Hepatocyte (in vitro differentiated cells): ENCODE data around the gene HSF2.

ENCODE experiments used
- CTCF ChIP-seq: fragments of 200-600 bp; sonication (generic); IDR thresholded peaks from 2 replicates; pipeline ENCODE4 v1.5.1; 2016; ENCODE audit warnings: antibody characterized with exemption, mild to moderate bottlenecking; ENCODE audit not compliant: poor library complexity
- EZH2 ChIP-seq: fragments of 200-600 bp; sonication (generic); IDR thresholded peaks from 2 replicates; pipeline ENCODE4 v1.6.1; 2016; ENCODE audit warnings: antibody characterized with exemption, mild to moderate bottlenecking, borderline replicate concordance
- EZH2phosphoT487 ChIP-seq: fragments of 200-600 bp; sonication (generic); IDR thresholded peaks from one replicate; pipeline ENCODE4 v1.6.1; 2018; ENCODE audit warnings: antibody characterized with exemption, mild to moderate bottlenecking, low read depth, moderate library complexity; ENCODE audit not compliant: unreplicated experiment, severe bottlenecking

DNA sequence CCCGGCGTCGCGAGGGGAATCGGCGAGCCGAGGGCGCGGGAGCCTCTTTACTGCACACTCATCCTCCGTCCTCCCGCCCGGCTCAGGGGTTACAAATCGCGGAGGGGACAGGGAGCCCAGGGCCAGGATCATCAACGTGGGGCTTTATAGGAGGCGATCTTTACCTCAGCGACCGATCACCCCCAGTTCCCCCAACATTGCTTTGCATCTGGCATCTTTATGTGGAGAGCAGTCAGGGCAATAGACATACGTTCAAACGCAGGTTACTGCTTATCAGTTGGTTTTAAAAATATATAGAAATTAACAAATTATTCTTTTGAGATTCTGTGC lies 634 bp downstream of the HSF2 start:
- TF ChIP-seq CTCF (no peak), EZH2 (no peak), EZH2phosphoT487 (no peak)
